Endothelial cell of umbilical vein (primary cell): ENCODE data around the gene TTLL5. TPM values are rescaled to one million over a fixed set of nuclear protein-coding genes. Genes with fewer than 3 reads are reported as not detected.

Experiments
- BruUV-seq: library from RNA; stranded (reverse); fragments of 400-500 nt; replicated peaks from 2 replicates; lab custom pipeline; 2021; lab: Mats Ljungman, UMichigan
- CTCF ChIA-PET: fragments of 300-600, 350-600 bp; sonication (Branson Sonifier 250); formaldehyde crosslinking; loops from one replicate; lab custom pipeline; 2021; ENCODE audit warnings: antibody characterized with exemption, inconsistent platforms; lab: Charles Lee
- POLR2A ChIA-PET: fragments of 300-600, 350-600 bp; sonication (Branson Sonifier 250); formaldehyde crosslinking; loops from one replicate; lab custom pipeline; 2021; ENCODE audit warnings: antibody characterized with exemption, inconsistent platforms; lab: Charles Lee
- DNase-seq: peaks from one replicate; pipeline ENCODE4 v3.0.0-alpha.2; 2011; ENCODE audit warnings: low read depth, low spot score
- FAIRE-seq: peaks from 2 replicates; lab custom pipeline; 2011; peaks lifted over from hg19 to GRCh38; lab: Jason Lieb, UNC
- H2AFZ ChIP-seq: 2 replicates; pipeline ENCODE4 v1.6.0; 2012; ENCODE audit warnings: low read depth, low read length, control low read depth, inconsistent platforms
- H3K27ac ChIP-seq: 2 replicates; pipeline ENCODE4 v1.5.1; 2011; ENCODE audit warnings: low read depth, mild to moderate bottlenecking, control low read depth, low read length, moderate library complexity; ENCODE audit not compliant: insufficient read depth
- H3K27me3 ChIP-seq, 2 experiments: 2 replicates each; pipeline versions ENCODE4 v1.6.0 to v1.6.1; 2011; ENCODE audit warnings: low read length in 2 of 2, mixed read lengths in 1 of 2; ENCODE audit not compliant: control insufficient read depth in 2 of 2, insufficient read depth in 2 of 2
- H3K36me3 ChIP-seq, 2 experiments: 2 replicates in 1 of 2; 3 replicates in 1 of 2; pipeline ENCODE4 v1.5.1; 2011; ENCODE audit warnings: low read length in 2 of 2, mild to moderate bottlenecking in 1 of 2, moderate library complexity in 1 of 2; ENCODE audit not compliant: control insufficient read depth in 2 of 2, insufficient read depth in 2 of 2; ENCODE audit errors: extremely low read depth in 1 of 2
- H3K4me1 ChIP-seq: 3 replicates; pipeline ENCODE4 v1.5.1; 2011; ENCODE audit warnings: mild to moderate bottlenecking, low read length; ENCODE audit not compliant: control insufficient read depth, insufficient read depth; ENCODE audit errors: extremely low read depth
- H3K4me2 ChIP-seq: 2 replicates; pipeline ENCODE4 v1.6.1; 2011; ENCODE audit warnings: low read length, control low read depth, mixed read lengths; ENCODE audit not compliant: insufficient read depth
- H3K4me3 ChIP-seq, 3 experiments: fragments of 200-600 bp in 1 of 3; sonication (generic), shearing (Covaris generic) in 1 of 3; replicated peaks in 1 of 3; 2 replicates each; pipeline ENCODE4 v1.5.1; 2011 to 2016; ENCODE audit warnings: control low read depth in 3 of 3, low read length in 3 of 3, mild to moderate bottlenecking in 2 of 3, inconsistent platforms in 1 of 3, low read depth in 1 of 3, moderate library complexity in 1 of 3; ENCODE audit not compliant: insufficient read depth in 1 of 3
- H3K79me2 ChIP-seq: 2 replicates; pipeline ENCODE4 v1.6.0; 2012; ENCODE audit warnings: low read length, inconsistent platforms; ENCODE audit not compliant: control insufficient read depth, insufficient read depth
- H3K9ac ChIP-seq: replicated peaks from 2 replicates; pipeline ENCODE3; 2011; ENCODE audit warnings: low read length, control low read depth; ENCODE audit not compliant: insufficient read depth; ENCODE audit errors: extremely low read depth
- H3K9me1 ChIP-seq: replicated peaks from 3 replicates; pipeline ENCODE4 v1.6.0; 2011; ENCODE audit warnings: mild to moderate bottlenecking, low read length; ENCODE audit not compliant: control insufficient read depth, insufficient read depth; ENCODE audit errors: extremely low read depth
- H3K9me3 ChIP-seq: replicated peaks from 2 replicates; pipeline ENCODE4 v1.5.1; 2012; ENCODE audit warnings: low read length, inconsistent platforms; ENCODE audit not compliant: control insufficient read depth, insufficient read depth
- H4K20me1 ChIP-seq: replicated peaks from 2 replicates; pipeline ENCODE3; 2011; ENCODE audit warnings: mild to moderate bottlenecking, low read length; ENCODE audit not compliant: control insufficient read depth, insufficient read depth; ENCODE audit errors: extremely low read depth
- EZH2 ChIP-seq: IDR thresholded peaks from 2 replicates; pipeline ENCODE4 v1.6.1; 2012; ENCODE audit warnings: borderline replicate concordance, low read depth, mild to moderate bottlenecking, moderate library complexity, low read length, inconsistent platforms; ENCODE audit not compliant: severe bottlenecking
- FOS ChIP-seq: IDR thresholded peaks from 2 replicates; pipeline ENCODE4 v1.6.1; 2011; ENCODE audit warnings: mild to moderate bottlenecking, low read length, moderate library complexity, borderline replicate concordance; ENCODE audit not compliant: insufficient read depth
- GATA2 ChIP-seq: IDR thresholded peaks from 2 replicates; pipeline ENCODE4 v1.7.0; 2011; ENCODE audit warnings: low read depth, mild to moderate bottlenecking, moderate library complexity, mixed read lengths, low read length; ENCODE audit not compliant: insufficient read length, insufficient read depth
- JUN ChIP-seq: IDR thresholded peaks from 2 replicates; pipeline ENCODE4 v1.6.1; 2011; ENCODE audit warnings: borderline replicate concordance, low read depth; ENCODE audit not compliant: insufficient read length, insufficient read depth
- MAX ChIP-seq: IDR thresholded peaks from 2 replicates; pipeline ENCODE4 v1.6.1; 2011; ENCODE audit not compliant: insufficient read depth, insufficient read length
- MYC ChIP-seq: IDR thresholded peaks from one replicate; pipeline ENCODE4 v1.6.1; 2011; ENCODE audit warnings: mild to moderate bottlenecking, low read depth, low read length
- POLR2A ChIP-seq: IDR thresholded peaks from 2 replicates; pipeline ENCODE4 v1.6.1; 2012; ENCODE audit warnings: low read depth, mild to moderate bottlenecking, control low read depth, low read length
- POLR2AphosphoS5 ChIP-seq: IDR thresholded peaks from 2 replicates; pipeline ENCODE4 v1.6.1; 2012; ENCODE audit warnings: low read depth, mild to moderate bottlenecking, control low read depth, low read length, moderate library complexity; ENCODE audit not compliant: insufficient read depth
- dilution Hi-C: fragments of 300-500 bp; cut with MboI; formaldehyde crosslinking; loops from one replicate; pipeline ENCODE4 v1.15.0; 2019; ENCODE audit warnings: low sequenced_read_pairs; ENCODE audit not compliant: extremely low pct_ligation_motif_present
- intact Hi-C: fragments of 100-400 bp; cut with micrococcal nuclease; formaldehyde crosslinking; loops from one replicate; pipeline ENCODE4 v1.10.0; 2022
- polyA plus RNA-seq, 4 experiments: library from polyadenylated mRNA; depleted of rRNA in 3 of 4; stranded (reverse) in 3 of 4; unstranded in 1 of 4; fragments of >200 nt; gene quantifications; 2 replicates each; pipeline versions ENCODE4 v1.2.1 to v1.2.3, GENCODE V29; 2011 to 2012; ENCODE audit warnings: missing spikeins in 1 of 4
- total RNA-seq: library from RNA; stranded (reverse); gene quantifications from 2 replicates; pipeline ENCODE4 v1.2.3, GENCODE V29; 2021
- TF ChIP-seq, protein P1 (sequence below), 2 donors: IDR thresholded peaks; 1 replicate in 1 of 2; 2 replicates in 1 of 2; pipeline ENCODE4 v1.5.1; 2011; ENCODE audit warnings: low read length in 2 of 2, mild to moderate bottlenecking in 2 of 2, moderate library complexity in 2 of 2, control low read depth in 1 of 2, inconsistent platforms in 1 of 2, low read depth in 1 of 2; ENCODE audit not compliant: insufficient read depth in 1 of 2; ENCODE audit errors: extremely low read depth in 1 of 2

TTLL5 gene
- total and polyA plus RNA-seq, 2 donors (not counting 3 experiments of a cell fraction or from before 2014, with no cell fraction given) = 33.2 to 93.6 TPM

- Histone ChIP-seq H3K9me1 (no peaks in the 10 kb centered on the region), H2AFZ (no peak overlapping the region), H3K9me3 (no peaks in the 10 kb centered on the region), H3K36me3 (peaks cover 0 to 2% of the 10 kb centered on the region in 2 experiments), H4K20me1 (no peaks in the 10 kb centered on the region), H3K4me1 (no peaks in the 10 kb centered on the region), H3K27ac (no peak overlapping the region), H3K79me2 (no peaks in the 10 kb centered on the region), H3K9ac (no peak overlapping the region), H3K27me3 (no peaks in the 10 kb centered on the region), H3K4me3 (no peak overlapping the region), H3K4me2 (no peak overlapping the region)
- FAIRE-seq = no peak
- intact Hi-C loops = no loop called here
- ChIA-PET CTCF (interaction anchor here (0.6 kb wide), 1 partner anchor 27 kb away, joined by 3 read pairs; no protein-coding TSS in a partner anchor), POLR2A (no interaction called here)
- BruUV-seq = no TSS peak
- no peak for DNase-seq
- dilution Hi-C loops = no loop called here
- TF ChIP-seq MYC = no peak
- no peak for TF ChIP-seq GATA2
- TF ChIP-seq EZH2 = no peak
- TF ChIP-seq, protein P1, sequence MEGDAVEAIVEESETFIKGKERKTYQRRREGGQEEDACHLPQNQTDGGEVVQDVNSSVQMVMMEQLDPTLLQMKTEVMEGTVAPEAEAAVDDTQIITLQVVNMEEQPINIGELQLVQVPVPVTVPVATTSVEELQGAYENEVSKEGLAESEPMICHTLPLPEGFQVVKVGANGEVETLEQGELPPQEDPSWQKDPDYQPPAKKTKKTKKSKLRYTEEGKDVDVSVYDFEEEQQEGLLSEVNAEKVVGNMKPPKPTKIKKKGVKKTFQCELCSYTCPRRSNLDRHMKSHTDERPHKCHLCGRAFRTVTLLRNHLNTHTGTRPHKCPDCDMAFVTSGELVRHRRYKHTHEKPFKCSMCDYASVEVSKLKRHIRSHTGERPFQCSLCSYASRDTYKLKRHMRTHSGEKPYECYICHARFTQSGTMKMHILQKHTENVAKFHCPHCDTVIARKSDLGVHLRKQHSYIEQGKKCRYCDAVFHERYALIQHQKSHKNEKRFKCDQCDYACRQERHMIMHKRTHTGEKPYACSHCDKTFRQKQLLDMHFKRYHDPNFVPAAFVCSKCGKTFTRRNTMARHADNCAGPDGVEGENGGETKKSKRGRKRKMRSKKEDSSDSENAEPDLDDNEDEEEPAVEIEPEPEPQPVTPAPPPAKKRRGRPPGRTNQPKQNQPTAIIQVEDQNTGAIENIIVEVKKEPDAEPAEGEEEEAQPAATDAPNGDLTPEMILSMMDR (IDR thresholded peaks at IDR 0.05; ENCODE audit: extremely low read depth in 1 of 2, insufficient read depth in 1 of 2, low read depth in 1 of 2, low read length in 2 of 2) = no peak
Measured at GRCh38 chr14:75952489-75952888, 291.4 kb downstream of the TTLL5 start.

- FAIRE-seq (no peak), DNase-seq (no peak)
- Histone ChIP-seq H3K36me3 (peaks cover 0 to 2% of the 10 kb centered on the region in 2 experiments), H3K27me3 (no peaks in the 10 kb centered on the region), H3K9me3 (no peaks in the 10 kb centered on the region), H3K9me1 (no peaks in the 10 kb centered on the region), H3K4me1 (no peaks in the 10 kb centered on the region), H3K27ac (no peak overlapping the region), H4K20me1 (no peaks in the 10 kb centered on the region), H3K4me3 (no peak overlapping the region), H3K4me2 (no peak overlapping the region), H3K9ac (no peak overlapping the region), H2AFZ (no peak overlapping the region), H3K79me2 (no peaks in the 10 kb centered on the region)
- ChIA-PET POLR2A (no interaction called here), CTCF (interaction anchor here (1.4 kb wide), 2 partner anchors 10 to 20 kb away, joined by 3 to 4 read pairs; no protein-coding TSS in a partner anchor)
- dilution Hi-C loops = no loop called here
- TF ChIP-seq, protein P1 (IDR thresholded peaks at IDR 0.05; ENCODE audit: extremely low read depth in 1 of 2, insufficient read depth in 1 of 2, low read depth in 1 of 2, low read length in 2 of 2) = no peak
- no peak for TF ChIP-seq EZH2
- no peak for TF ChIP-seq MYC
- TF ChIP-seq GATA2 = no peak
- TF ChIP-seq JUN = no peak
- TF ChIP-seq FOS = no peak
- no peak for TF ChIP-seq POLR2AphosphoS5
- no peak for TF ChIP-seq MAX
- TF ChIP-seq POLR2A = no peak
- intact Hi-C loops = no loop called here
- BruUV-seq = no TSS peak
Measured at GRCh38 chr14:75959031-75959430, 298.0 kb downstream of the TTLL5 start.
